K562 (cell line): ENCODE results near the gene DNAJC13. TPM values are rescaled to one million over a fixed set of nuclear protein-coding genes. Genes with fewer than 3 reads are reported as not detected.

Experiments
- ARID4B ChIP-seq: sonication (generic); formaldehyde crosslinking; IDR thresholded peaks from 2 replicates; pipeline ENCODE4 v1.8.0; 2022; ENCODE audit warnings: mild to moderate bottlenecking, missing genetic modification reagents
- PRDM10 ChIP-seq: fragments of 450-650 bp; IDR thresholded peaks from 2 replicates; pipeline ENCODE4 v1.6.1; 2018; ENCODE audit not compliant: partially characterized antibody
- ZEB2 ChIP-seq: fragments of 450-650 bp; IDR thresholded peaks from 2 replicates; pipeline ENCODE4 v1.6.1; 2016
- polyA plus RNA-seq, 8 experiments: library from polyadenylated mRNA; depleted of rRNA in 4 of 8; stranded (reverse) in 5 of 8; unstranded in 3 of 8; fragments of >200 nt; fragmentation: Nextera tagmentation in 2 of 8; fragmentation: Illumina TruSeq in 1 of 8; extraction: Ambion mirVana in 2 of 8; extraction: Trizol in 1 of 8; gene quantifications; 2 replicates each; pipeline versions ENCODE4 v1.2.1 to v1.2.3, GENCODE V29; 2011 to 2014; ENCODE audit warnings: inconsistent platforms in 1 of 8, missing spikeins in 1 of 8
- total RNA-seq, 7 experiments: library from RNA; depleted of rRNA in 6 of 7; stranded (reverse); fragments of >200 nt in 6 of 7; fragmentation: Illumina TruSeq in 2 of 7; extraction: Trizol in 2 of 7; gene quantifications; 2 replicates each; pipeline versions ENCODE4 v1.2.1 to v1.2.3, GENCODE V29; 2011 to 2021; ENCODE audit warnings: low replicate concordance in 1 of 7
- TF ChIP-seq, protein P1 (sequence below): fragments of 450-650 bp; formaldehyde crosslinking; IDR thresholded peaks from 2 replicates; pipeline ENCODE4 v1.4.0; 2020; ENCODE audit warnings: mild to moderate bottlenecking, moderate library complexity
- TF ChIP-seq, protein P2 (sequence below): fragments of 250-450 bp; sonication (Bioruptor Pico); IDR thresholded peaks from 2 replicates; pipeline ENCODE4 v1.6.1; 2021; ENCODE audit warnings: mild to moderate bottlenecking
- TF ChIP-seq, protein P3 (sequence below): fragments of 200-800 bp; sonication (Bioruptor generic); IDR thresholded peaks from 2 replicates; pipeline ENCODE4 v1.6.1; 2017; ENCODE audit warnings: missing genetic modification characterization, missing compliant biosample characterization

DNAJC13 gene
- total and polyA plus RNA-seq, 9 of the 15 experiments (the other 6 are each of a cell fraction or from before 2014, with no cell fraction given) = 2.9 to 17.1 (median 10.2) TPM

DNA sequence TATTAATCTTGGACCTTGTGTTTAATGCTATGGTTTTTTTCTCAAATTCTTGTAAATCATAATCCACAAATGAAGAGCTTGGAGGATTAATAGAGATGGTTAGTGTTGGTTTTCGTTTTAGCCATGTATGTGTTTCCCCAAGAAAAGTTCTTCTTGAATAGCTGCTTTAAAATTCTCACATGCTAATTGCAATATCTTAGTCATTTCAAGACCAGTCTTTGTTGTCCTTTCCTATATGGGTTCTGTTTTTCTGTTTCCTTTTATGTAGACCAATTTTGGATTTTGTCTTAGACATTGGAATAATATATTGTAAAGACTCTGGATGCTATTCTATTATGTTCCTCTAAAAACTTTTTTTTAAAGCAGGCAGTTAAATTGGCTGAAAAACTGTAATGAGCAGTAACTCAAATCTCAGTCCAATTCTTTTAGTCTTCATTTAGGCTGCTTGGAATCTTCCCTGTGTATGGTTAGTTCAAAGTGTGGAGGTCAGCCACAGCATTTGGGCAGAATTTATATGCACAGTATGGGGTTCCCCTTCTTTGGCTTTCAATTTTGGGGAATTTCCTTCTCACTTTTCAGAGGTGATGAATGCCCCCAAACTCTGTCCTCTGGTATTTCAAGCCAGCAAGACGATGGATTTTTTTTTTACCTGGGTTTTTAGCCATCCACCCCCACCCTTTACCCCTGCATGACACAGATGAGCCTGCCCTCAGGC lies 39.1 kb upstream of the DNAJC13 start (continued):
- TF ChIP-seq ZEB2 = no peak
- TF ChIP-seq, protein P1, sequence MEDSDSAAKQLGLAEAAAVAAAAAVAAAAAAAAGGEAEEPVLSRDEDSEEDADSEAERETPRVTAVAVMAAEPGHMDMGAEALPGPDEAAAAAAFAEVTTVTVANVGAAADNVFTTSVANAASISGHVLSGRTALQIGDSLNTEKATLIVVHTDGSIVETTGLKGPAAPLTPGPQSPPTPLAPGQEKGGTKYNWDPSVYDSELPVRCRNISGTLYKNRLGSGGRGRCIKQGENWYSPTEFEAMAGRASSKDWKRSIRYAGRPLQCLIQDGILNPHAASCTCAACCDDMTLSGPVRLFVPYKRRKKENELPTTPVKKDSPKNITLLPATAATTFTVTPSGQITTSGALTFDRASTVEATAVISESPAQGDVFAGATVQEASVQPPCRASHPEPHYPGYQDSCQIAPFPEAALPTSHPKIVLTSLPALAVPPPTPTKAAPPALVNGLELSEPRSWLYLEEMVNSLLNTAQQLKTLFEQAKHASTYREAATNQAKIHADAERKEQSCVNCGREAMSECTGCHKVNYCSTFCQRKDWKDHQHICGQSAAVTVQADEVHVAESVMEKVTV (CRISPR knock-in tag) = no peak
- TF ChIP-seq, protein P2, sequence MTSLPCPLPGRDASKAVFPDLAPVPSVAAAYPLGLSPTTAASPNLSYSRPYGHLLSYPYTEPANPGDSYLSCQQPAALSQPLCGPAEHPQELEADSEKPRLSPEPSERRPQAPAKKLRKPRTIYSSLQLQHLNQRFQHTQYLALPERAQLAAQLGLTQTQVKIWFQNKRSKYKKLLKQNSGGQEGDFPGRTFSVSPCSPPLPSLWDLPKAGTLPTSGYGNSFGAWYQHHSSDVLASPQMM = no peak
- TF ChIP-seq ARID4B = no peak
- no peak for TF ChIP-seq PRDM10
- TF ChIP-seq, protein P3, sequence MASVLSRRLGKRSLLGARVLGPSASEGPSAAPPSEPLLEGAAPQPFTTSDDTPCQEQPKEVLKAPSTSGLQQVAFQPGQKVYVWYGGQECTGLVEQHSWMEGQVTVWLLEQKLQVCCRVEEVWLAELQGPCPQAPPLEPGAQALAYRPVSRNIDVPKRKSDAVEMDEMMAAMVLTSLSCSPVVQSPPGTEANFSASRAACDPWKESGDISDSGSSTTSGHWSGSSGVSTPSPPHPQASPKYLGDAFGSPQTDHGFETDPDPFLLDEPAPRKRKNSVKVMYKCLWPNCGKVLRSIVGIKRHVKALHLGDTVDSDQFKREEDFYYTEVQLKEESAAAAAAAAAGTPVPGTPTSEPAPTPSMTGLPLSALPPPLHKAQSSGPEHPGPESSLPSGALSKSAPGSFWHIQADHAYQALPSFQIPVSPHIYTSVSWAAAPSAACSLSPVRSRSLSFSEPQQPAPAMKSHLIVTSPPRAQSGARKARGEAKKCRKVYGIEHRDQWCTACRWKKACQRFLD (CRISPR knock-in tag) = no peak
